Naive B cell (primary cell): ENCODE data around the gene TUBE1. TPM values are rescaled to one million over a fixed set of nuclear protein-coding genes. Genes with fewer than 3 reads are reported as not detected.
A peak's percentile ranks its signal among the peaks of the same experiment; 100 is the strongest.

ENCODE experiments used
- ATAC-seq, 2 donors: fragments of 150-1000 bp; cut with Tn5 transposase; 2 replicates each; pipeline ENCODE4 v1.10.0; 2021; ENCODE audit warnings: low read depth in 2 of 2, mild to moderate bottlenecking in 2 of 2, moderate library complexity in 2 of 2
- DNase-seq: peaks from one replicate; pipeline ENCODE4 v3.0.0; 2022
- H3K27ac Mint-ChIP-seq, 6 donors: one replicate each; pipeline ENCODE4 v1.8.0; 2020 to 2022; ENCODE audit warnings: mild to moderate bottlenecking in 6 of 6, mixed read lengths in 6 of 6, moderate library complexity in 5 of 6, inconsistent platforms in 2 of 6
- H3K27me3 Mint-ChIP-seq, 3 donors: one replicate each; pipeline ENCODE4 v1.8.0; 2021 to 2022; ENCODE audit warnings: mixed read lengths in 3 of 3, mild to moderate bottlenecking in 1 of 3
- H3K36me3 Mint-ChIP-seq, 2 donors: one replicate each; pipeline ENCODE4 v1.8.0; 2020 to 2022; ENCODE audit warnings: mixed read lengths in 2 of 2, inconsistent platforms in 1 of 2, mild to moderate bottlenecking in 1 of 2
- H3K4me1 Mint-ChIP-seq, 3 donors: one replicate each; pipeline ENCODE4 v1.8.0; 2020 to 2022; ENCODE audit warnings: mixed read lengths in 3 of 3, inconsistent platforms in 1 of 3, mild to moderate bottlenecking in 1 of 3, moderate library complexity in 1 of 3
- H3K4me3 Mint-ChIP-seq, 8 donors: one replicate each; pipeline ENCODE4 v1.8.0; 2020 to 2022; ENCODE audit warnings: mild to moderate bottlenecking in 8 of 8, mixed read lengths in 8 of 8, moderate library complexity in 8 of 8, inconsistent platforms in 2 of 8
- H3K9me3 Mint-ChIP-seq, 7 donors: one replicate each; pipeline ENCODE4 v1.8.0; 2020 to 2022; ENCODE audit warnings: mixed read lengths in 7 of 7, mild to moderate bottlenecking in 5 of 7, inconsistent platforms in 2 of 7, moderate library complexity in 1 of 7
- polyA plus RNA-seq, 6 donors: library from polyadenylated mRNA; unstranded; fragments of 300-500 nt; fragmentation: Illumina TruSeq; gene quantifications; one replicate each; pipeline ENCODE4 v1.2.3, GENCODE V29; 2021; ENCODE audit warnings: low read depth in 6 of 6

TUBE1 gene
- polyA plus RNA-seq, 6 donors from 2014 or later, result 8.1 to 14.5 (median 11.5) TPM

GRCh38 chr6:112037783-112038216, 49.5 kb downstream of the TUBE1 start:
- H3K9me3 Mint-ChIP-seq, result no peaks in the 10 kb centered on the region
- no peak for DNase-seq
- H3K36me3 Mint-ChIP-seq, result no peaks in the 10 kb centered on the region
- no peak overlapping the region for H3K27ac Mint-ChIP-seq
- peaks cover 0 to 9% (median 9%) of the 10 kb centered on the region in 3 donors for H3K4me1 Mint-ChIP-seq
- H3K27me3 Mint-ChIP-seq, result peaks cover 10 to 12% (median 11%) of the 10 kb centered on the region in 3 donors
- H3K4me3 Mint-ChIP-seq, result no peak overlapping the region
- ATAC-seq, result no peak

DNA sequence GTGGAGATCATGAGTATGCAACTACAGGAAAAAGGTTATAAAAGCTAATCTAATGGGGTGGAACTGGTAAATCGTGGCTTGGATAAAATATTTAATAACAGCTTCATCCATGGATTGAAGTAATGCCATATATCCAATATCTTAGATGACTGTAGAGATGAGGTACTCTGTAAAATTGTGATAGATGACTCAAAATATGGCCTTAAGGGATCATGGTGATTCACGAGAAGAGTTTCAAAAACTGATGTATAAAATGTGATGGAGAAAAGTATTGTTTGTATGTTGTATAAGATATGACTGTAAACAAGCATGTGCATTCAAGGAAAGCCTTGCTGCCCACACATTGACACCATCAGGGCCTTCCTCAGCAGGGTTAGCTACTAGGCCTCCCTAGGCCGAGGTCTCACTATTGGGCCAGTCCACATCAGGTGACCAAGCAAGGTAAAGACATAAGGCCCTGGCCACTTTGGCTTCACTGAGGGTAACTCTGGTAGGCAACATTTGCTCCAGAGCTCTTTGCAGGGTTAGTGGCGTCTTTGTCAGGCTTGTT, 51.1 kb downstream of the TUBE1 start:
- no peak for DNase-seq
- Mint-ChIP-seq H3K4me1 (no peaks in the 10 kb centered on the region), H3K27ac (no peak overlapping the region)

GRCh38 chr6:112034616-112034995, 52.7 kb downstream of the TUBE1 start:
- no peak for ATAC-seq
- DNase-seq, result no peak
- Mint-ChIP-seq H3K36me3 (no peaks in the 10 kb centered on the region), H3K4me1 (no peaks in the 10 kb centered on the region), H3K27me3 (peaks cover 10 to 19% (median 12%) of the 10 kb centered on the region in 3 donors), H3K4me3 (no peak overlapping the region), H3K9me3 (no peaks in the 10 kb centered on the region), H3K27ac (no peak overlapping the region)

More for the DNA sequence above, 51.1 kb downstream of the TUBE1 start:
- Mint-ChIP-seq H3K9me3 (no peaks in the 10 kb centered on the region), H3K36me3 (no peaks in the 10 kb centered on the region), H3K27me3 (peaks cover 10 to 19% (median 12%) of the 10 kb centered on the region in 3 donors), H3K4me3 (no peak overlapping the region)
- no peak for ATAC-seq

GRCh38 chr6:112033791-112034615, 53.3 kb downstream of the TUBE1 start:
- Mint-ChIP-seq H3K27ac (no peak overlapping the region), H3K4me3 (no peak overlapping the region)

DNA sequence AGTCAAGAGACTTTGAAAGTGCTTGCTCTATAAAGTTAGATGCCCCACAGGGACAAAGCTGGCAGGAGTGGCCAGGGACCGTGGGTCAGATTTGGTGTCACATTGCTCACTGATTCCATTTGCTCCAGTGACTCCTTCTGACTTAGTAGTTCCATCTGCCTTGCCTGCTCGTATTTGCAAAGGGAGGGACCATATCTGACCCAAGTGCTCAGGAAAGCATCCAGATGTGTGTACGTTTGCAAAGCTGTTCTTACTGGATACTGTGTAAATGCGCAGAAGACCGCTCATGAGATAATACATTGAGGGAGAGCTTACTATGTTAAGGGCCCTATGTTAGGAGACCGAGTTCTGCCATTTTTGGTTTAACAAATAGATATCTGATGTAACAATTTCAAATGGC, 54.6 kb downstream of the TUBE1 start:
- peaks cover 10 to 19% (median 12%) of the 10 kb centered on the region in 3 donors for H3K27me3 Mint-ChIP-seq

More at GRCh38 chr6:112033791-112034615, 53.3 kb downstream of the TUBE1 start:
- ATAC-seq (no peak), DNase-seq (no peak)
- Mint-ChIP-seq H3K36me3 (no peaks in the 10 kb centered on the region), H3K9me3 (no peaks in the 10 kb centered on the region), H3K4me1 (peaks cover 3 to 6% (median 5%) of the 10 kb centered on the region in 3 donors), H3K27me3 (peaks cover 10 to 19% (median 12%) of the 10 kb centered on the region in 3 donors)

GRCh38 chr6:112031960-112032359, 55.3 kb downstream of the TUBE1 start:
- DNase-seq (no peak), ATAC-seq (no peak)
- no peak overlapping the region for H3K4me3 Mint-ChIP-seq
- peaks cover 13 to 17% (median 15%) of the 10 kb centered on the region in 3 donors for H3K4me1 Mint-ChIP-seq
- H3K27ac Mint-ChIP-seq, result no peak overlapping the region
- peaks cover 10 to 19% (median 12%) of the 10 kb centered on the region in 3 donors for H3K27me3 Mint-ChIP-seq
- no peaks in the 10 kb centered on the region for H3K9me3 Mint-ChIP-seq
- H3K36me3 Mint-ChIP-seq, result no peaks in the 10 kb centered on the region

More for the DNA sequence above, 54.6 kb downstream of the TUBE1 start:
- Mint-ChIP-seq H3K27ac (no peak overlapping the region), H3K9me3 (no peaks in the 10 kb centered on the region), H3K4me1 (peaks cover 13 to 15% (median 13%) of the 10 kb centered on the region in 3 donors), H3K36me3 (no peaks in the 10 kb centered on the region), H3K4me3 (no peak overlapping the region)
- no peak for DNase-seq
- ATAC-seq, result no peak

- H3K9me3 Mint-ChIP-seq, result no peaks in the 10 kb centered on the region
- H3K27me3 Mint-ChIP-seq, result peaks cover 9 to 19% (median 12%) of the 10 kb centered on the region in 3 donors
- peaks cover 13 to 17% (median 15%) of the 10 kb centered on the region in 3 donors for H3K4me1 Mint-ChIP-seq
- H3K27ac Mint-ChIP-seq, result no peak overlapping the region
- DNase-seq (no peak), ATAC-seq (no peak)
- H3K4me3 Mint-ChIP-seq, result no peak overlapping the region
- H3K36me3 Mint-ChIP-seq, result no peaks in the 10 kb centered on the region
Observed at GRCh38 chr6:112030961-112031660, 56.2 kb downstream of the TUBE1 start.

- H3K27me3 Mint-ChIP-seq, result peaks cover 5 to 19% (median 12%) of the 10 kb centered on the region in 3 donors
- no peak for DNase-seq
- H3K36me3 Mint-ChIP-seq, result no peaks in the 10 kb centered on the region
- ATAC-seq, result no peak
- H3K9me3 Mint-ChIP-seq, result no peaks in the 10 kb centered on the region
- peak overlapping the region in 1 of 6 donors; percentile 2 for H3K27ac Mint-ChIP-seq
- no peak overlapping the region for H3K4me3 Mint-ChIP-seq
- H3K4me1 Mint-ChIP-seq, result peaks cover 13 to 17% (median 15%) of the 10 kb centered on the region in 3 donors
Observed at GRCh38 chr6:112030206-112030960, 56.9 kb downstream of the TUBE1 start.

- Mint-ChIP-seq H3K4me1 (peaks cover 13 to 17% (median 15%) of the 10 kb centered on the region in 3 donors), H3K27ac (no peak overlapping the region), H3K36me3 (peaks cover 6% of the 10 kb centered on the region in 2 donors), H3K27me3 (peaks cover 4 to 19% (median 11%) of the 10 kb centered on the region in 3 donors), H3K4me3 (peak overlapping the region in 2 of 8 donors; percentile 14 to 38), H3K9me3 (peaks cover 0 to 7% (median 4%) of the 10 kb centered on the region in 7 donors)
- ATAC-seq (peak; percentile 47 to 67), DNase-seq (peak; percentile 45)
Observed at GRCh38 chr6:112029045-112029822, 58.0 kb downstream of the TUBE1 start.

DNA sequence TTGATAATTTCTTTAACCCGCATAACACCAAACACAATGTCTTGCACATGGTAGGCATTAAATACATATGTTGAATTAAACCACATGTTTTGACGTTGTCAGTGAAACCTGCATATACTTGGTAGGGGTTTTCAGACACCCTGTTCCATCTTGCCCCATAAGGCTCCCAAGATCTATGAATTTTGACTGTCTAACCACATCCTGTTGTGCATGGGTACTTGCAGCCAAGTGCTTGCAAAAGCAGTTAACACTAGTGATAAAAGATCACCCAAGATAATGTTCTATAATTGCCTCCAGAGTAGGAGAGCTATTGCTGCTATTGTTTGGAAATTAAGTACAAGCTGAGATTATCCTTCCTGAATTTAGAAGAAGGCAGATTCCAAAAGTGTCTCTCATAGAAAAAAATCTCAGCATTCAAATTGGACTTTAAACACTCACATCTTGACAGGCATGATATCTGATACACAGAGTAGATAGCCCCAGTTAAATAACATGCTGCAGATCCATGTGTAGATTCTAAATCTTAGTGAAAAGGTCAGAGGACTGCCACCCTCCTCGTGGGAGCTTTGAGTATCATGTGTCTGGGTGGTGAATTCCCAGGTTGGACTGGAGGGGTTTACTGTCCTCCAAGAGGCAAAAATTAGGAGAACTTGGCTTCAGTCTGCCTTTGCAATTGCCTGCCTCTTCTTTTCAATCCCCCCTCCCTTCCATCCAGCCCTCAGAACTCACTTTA, 59.2 kb downstream of the TUBE1 start:
- Mint-ChIP-seq H3K4me3 (peak overlapping the region in 1 of 8 donors; percentile 10), H3K9me3 (peaks cover 6 to 16% (median 8%) of the 10 kb centered on the region in 7 donors), H3K27me3 (peaks cover 0 to 9% (median 0%) of the 10 kb centered on the region in 3 donors), H3K27ac (peak overlapping the region in 1 of 6 donors; percentile 58), H3K36me3 (peaks cover 12 to 16% of the 10 kb centered on the region in 2 donors), H3K4me1 (peaks cover 13 to 17% (median 15%) of the 10 kb centered on the region in 3 donors)
- ATAC-seq (peak; percentile 70 to 78), DNase-seq (peak; percentile 13)

- Mint-ChIP-seq H3K4me3 (no peak overlapping the region), H3K27me3 (peaks cover 0 to 1% (median 0%) of the 10 kb centered on the region in 3 donors), H3K27ac (no peak overlapping the region), H3K4me1 (peaks cover 13 to 17% (median 15%) of the 10 kb centered on the region in 3 donors), H3K36me3 (peaks cover 12 to 16% of the 10 kb centered on the region in 2 donors), H3K9me3 (peaks cover 6 to 16% (median 8%) of the 10 kb centered on the region in 7 donors)
- ATAC-seq (no peak), DNase-seq (no peak)
Observed at GRCh38 chr6:112026933-112027332, 60.3 kb downstream of the TUBE1 start.
